ENCODE results near the gene PKP4.

GRCh38 chr2:158599609-158600008, 142.9 kb downstream of the PKP4 start:
- TF ChIP-seq CTCF (conservative IDR thresholded peaks at IDR 0.05 in 1 of 2, IDR thresholded peaks at IDR 0.05 in 1 of 2; ENCODE audit: extremely low read depth in 1 of 2, insufficient read depth in 1 of 2, low read depth in 1 of 2, low read length in 2 of 2) (no peak), EZH2 (IDR thresholded peaks at IDR 0.05; ENCODE audit: borderline replicate concordance, low read length) (no peak)
